Dendritic cell treated with granulocyte-macrophage colony-stimulating factor and Interleukin-4, amounts not matched to agents 40 ng/mL and 50 ng/mL, for 4 days (primary cell): Measurements from ENCODE around the gene GFAP.

ENCODE experiments used
- H3K27ac Mint-ChIP-seq: one replicate; pipeline ENCODE4 v1.8.0; 2022; ENCODE audit warnings: mild to moderate bottlenecking, mixed read lengths
- H3K27me3 Mint-ChIP-seq: one replicate; pipeline ENCODE4 v1.8.0; 2022; ENCODE audit warnings: mild to moderate bottlenecking, mixed read lengths
- H3K36me3 Mint-ChIP-seq: one replicate; pipeline ENCODE4 v1.8.0; 2022; ENCODE audit warnings: low read depth, mixed read lengths
- H3K4me1 Mint-ChIP-seq: one replicate; pipeline ENCODE4 v1.8.0; 2022; ENCODE audit warnings: low read depth, mixed read lengths
- H3K4me3 Mint-ChIP-seq: one replicate; pipeline ENCODE4 v1.8.0; 2022; ENCODE audit warnings: mild to moderate bottlenecking, moderate library complexity, mixed read lengths
- H3K9me3 Mint-ChIP-seq: one replicate; pipeline ENCODE4 v1.8.0; 2022; ENCODE audit warnings: mixed read lengths
- intact Hi-C: fragments of 100-400 bp; cut with micrococcal nuclease; formaldehyde crosslinking; loops from one replicate; pipeline ENCODE4 v1.15.0; 2022

The GFAP gene

GRCh38 chr17:44925731-44926697 lies 10.7 kb upstream of the GFAP start:
- intact Hi-C loops: no loop called here
- peaks cover 18% of the 10 kb centered on the region for H3K27me3 Mint-ChIP-seq
- no peaks in the 10 kb centered on the region for H3K36me3 Mint-ChIP-seq
- H3K4me1 Mint-ChIP-seq: no peaks in the 10 kb centered on the region
- H3K27ac Mint-ChIP-seq: no peak overlapping the region
- no peak overlapping the region for H3K4me3 Mint-ChIP-seq
- H3K9me3 Mint-ChIP-seq: no peaks in the 10 kb centered on the region

- Mint-ChIP-seq H3K9me3 (no peaks in the 10 kb centered on the region), H3K27ac (no peak overlapping the region), H3K4me1 (no peaks in the 10 kb centered on the region), H3K27me3 (peaks cover 29% of the 10 kb centered on the region), H3K4me3 (no peak overlapping the region), H3K36me3 (no peaks in the 10 kb centered on the region)
- intact Hi-C loops: no loop called here
Measured at GRCh38 chr17:44924107-44924544, 8.8 kb upstream of the GFAP start.

GRCh38 chr17:44922746-44923470 lies 7.6 kb upstream of the GFAP start:
- no peaks in the 10 kb centered on the region for H3K36me3 Mint-ChIP-seq
- no peaks in the 10 kb centered on the region for H3K4me1 Mint-ChIP-seq
- no peak overlapping the region for H3K4me3 Mint-ChIP-seq
- peaks cover 29% of the 10 kb centered on the region for H3K27me3 Mint-ChIP-seq
- intact Hi-C loops: no loop called here
- H3K9me3 Mint-ChIP-seq: no peaks in the 10 kb centered on the region
- H3K27ac Mint-ChIP-seq: no peak overlapping the region

GRCh38 chr17:44922136-44922535 lies 6.8 kb upstream of the GFAP start:
- intact Hi-C loops: no loop called here
- no peaks in the 10 kb centered on the region for H3K36me3 Mint-ChIP-seq
- no peak overlapping the region for H3K27ac Mint-ChIP-seq
- H3K4me1 Mint-ChIP-seq: no peaks in the 10 kb centered on the region
- no peak overlapping the region for H3K4me3 Mint-ChIP-seq
- peaks cover 29% of the 10 kb centered on the region for H3K27me3 Mint-ChIP-seq
- H3K9me3 Mint-ChIP-seq: no peaks in the 10 kb centered on the region

- Mint-ChIP-seq H3K4me3 (no peak overlapping the region), H3K4me1 (peaks cover 7% of the 10 kb centered on the region), H3K36me3 (no peaks in the 10 kb centered on the region), H3K9me3 (no peaks in the 10 kb centered on the region), H3K27me3 (peaks cover 29% of the 10 kb centered on the region), H3K27ac (no peak overlapping the region)
- intact Hi-C loops: no loop called here
Measured at GRCh38 chr17:44921122-44921882, 6.0 kb upstream of the GFAP start.

- peaks cover 29% of the 10 kb centered on the region for H3K27me3 Mint-ChIP-seq
- H3K27ac Mint-ChIP-seq: no peak overlapping the region
- H3K4me1 Mint-ChIP-seq: peaks cover 14% of the 10 kb centered on the region
- H3K4me3 Mint-ChIP-seq: no peak overlapping the region
- intact Hi-C loops: loop anchor here (1.0 kb wide), 1 partner anchor 102 kb away; no protein-coding TSS in a partner anchor
- H3K36me3 Mint-ChIP-seq: no peaks in the 10 kb centered on the region
- no peaks in the 10 kb centered on the region for H3K9me3 Mint-ChIP-seq
Measured at GRCh38 chr17:44920565-44920940, 5.3 kb upstream of the GFAP start.

- Mint-ChIP-seq H3K9me3 (no peaks in the 10 kb centered on the region), H3K4me3 (no peak overlapping the region), H3K4me1 (peaks cover 18% of the 10 kb centered on the region), H3K27ac (no peak overlapping the region), H3K36me3 (no peaks in the 10 kb centered on the region), H3K27me3 (peaks cover 29% of the 10 kb centered on the region)
- intact Hi-C loops: loop anchor here (1.0 to 10.0 kb wide), 3 partner anchors 102 to 215 kb away; partner anchors contain the start of genes ACBD4 and PLCD3
Measured at GRCh38 chr17:44919885-44920564, 4.7 kb upstream of the GFAP start.

- no peak overlapping the region for H3K27ac Mint-ChIP-seq
Measured at GRCh38 chr17:44919411-44919810, 4.1 kb upstream of the GFAP start.

GRCh38 chr17:44918006-44918405 lies 2.7 kb upstream of the GFAP start:
- intact Hi-C loops: loop anchor here (10.0 kb wide), 2 partner anchors 177 to 217 kb away; partner anchors contain the start of genes ACBD4 and PLCD3
- Mint-ChIP-seq H3K27ac (no peak overlapping the region), H3K27me3 (peaks cover 42% of the 10 kb centered on the region), H3K4me1 (peaks cover 30% of the 10 kb centered on the region), H3K9me3 (no peaks in the 10 kb centered on the region), H3K4me3 (no peak overlapping the region), H3K36me3 (no peaks in the 10 kb centered on the region)

More at GRCh38 chr17:44919411-44919810, 4.1 kb upstream of the GFAP start:
- intact Hi-C loops: loop anchor here (10.0 kb wide), 2 partner anchors 175 to 215 kb away; partner anchors contain the start of genes ACBD4 and PLCD3
- H3K36me3 Mint-ChIP-seq: no peaks in the 10 kb centered on the region
- H3K4me3 Mint-ChIP-seq: no peak overlapping the region
- H3K4me1 Mint-ChIP-seq: peaks cover 23% of the 10 kb centered on the region
- H3K9me3 Mint-ChIP-seq: no peaks in the 10 kb centered on the region
- peaks cover 35% of the 10 kb centered on the region for H3K27me3 Mint-ChIP-seq

- Mint-ChIP-seq H3K27ac (no peak overlapping the region), H3K36me3 (no peaks in the 10 kb centered on the region), H3K27me3 (peaks cover 42% of the 10 kb centered on the region), H3K4me3 (no peak overlapping the region), H3K9me3 (no peaks in the 10 kb centered on the region), H3K4me1 (peaks cover 30% of the 10 kb centered on the region)
- intact Hi-C loops: loop anchor here (10.0 kb wide), 2 partner anchors 177 to 217 kb away; partner anchors contain the start of genes ACBD4 and PLCD3
Measured at GRCh38 chr17:44917456-44917855, 2.2 kb upstream of the GFAP start.

- Mint-ChIP-seq H3K4me3 (no peak overlapping the region), H3K27me3 (peaks cover 42% of the 10 kb centered on the region), H3K36me3 (no peaks in the 10 kb centered on the region), H3K9me3 (no peaks in the 10 kb centered on the region), H3K27ac (no peak overlapping the region), H3K4me1 (peaks cover 30% of the 10 kb centered on the region)
- intact Hi-C loops: loop anchor here (10.0 kb wide), 2 partner anchors 178 to 218 kb away; partner anchors contain the start of genes ACBD4 and PLCD3
Measured at GRCh38 chr17:44916781-44917241, 1.5 kb upstream of the GFAP start.

- Mint-ChIP-seq H3K36me3 (no peaks in the 10 kb centered on the region), H3K27me3 (peaks cover 42% of the 10 kb centered on the region), H3K4me3 (no peak overlapping the region), H3K9me3 (no peaks in the 10 kb centered on the region), H3K27ac (peak overlapping the region; percentile 35), H3K4me1 (peaks cover 37% of the 10 kb centered on the region)
- intact Hi-C loops: loop anchor here (10.0 kb wide), 2 partner anchors 179 to 219 kb away; partner anchors contain the start of genes ACBD4 and PLCD3
Measured at GRCh38 chr17:44915862-44916780, 821 bp upstream of the GFAP start.
